H9 (cell line): ENCODE measurements around the gene LDLRAD4. TPM values are rescaled to one million over a fixed set of nuclear protein-coding genes. Genes with fewer than 3 reads are reported as not detected.

ENCODE experiments used
- DNase-seq: peaks from one replicate; pipeline ENCODE4 v3.0.0-alpha.2; 2017
- H2AFZ ChIP-seq: one replicate; pipeline ENCODE4 v1.6.1; 2013; ENCODE audit warnings: mild to moderate bottlenecking, low read length, control low read depth, moderate library complexity
- H2AK5ac ChIP-seq: 2 replicates; pipeline ENCODE4 v1.6.1; 2013; ENCODE audit warnings: low read length, control low read depth, mixed read lengths; ENCODE audit not compliant: insufficient read length
- H2BK120ac ChIP-seq: one replicate; pipeline ENCODE4 v1.6.1; 2013; ENCODE audit warnings: low read depth, mild to moderate bottlenecking, low read length, control low read depth, inconsistent platforms; ENCODE audit not compliant: poor library complexity, severe bottlenecking
- H2BK12ac ChIP-seq: 2 replicates; pipeline ENCODE4 v1.6.1; 2013; ENCODE audit warnings: low read length, control low read depth, mixed read lengths, low read depth; ENCODE audit not compliant: insufficient read length
- H2BK15ac ChIP-seq: 2 replicates; pipeline ENCODE4 v1.6.1; 2013; ENCODE audit warnings: low read depth, low read length, control low read depth
- H2BK20ac ChIP-seq: one replicate; pipeline ENCODE4 v1.6.1; 2013; ENCODE audit warnings: low read depth, mild to moderate bottlenecking, low read length, control low read depth, inconsistent platforms; ENCODE audit not compliant: poor library complexity, severe bottlenecking
- H2BK5ac ChIP-seq: 2 replicates; pipeline ENCODE4 v1.6.1; 2013; ENCODE audit warnings: low read length, control low read depth, mixed read lengths; ENCODE audit not compliant: insufficient read length
- H3K14ac ChIP-seq: 2 replicates; pipeline ENCODE4 v1.6.1; 2013; ENCODE audit warnings: low read length, control low read depth; ENCODE audit not compliant: insufficient read depth
- H3K18ac ChIP-seq: 2 replicates; pipeline ENCODE4 v1.6.1; 2013; ENCODE audit warnings: low read depth, mild to moderate bottlenecking, mixed read lengths, low read length, control low read depth; ENCODE audit not compliant: insufficient read length
- H3K23ac ChIP-seq: 2 replicates; pipeline ENCODE4 v1.6.1; 2013; ENCODE audit warnings: low read length, control low read depth, mixed read lengths, low read depth; ENCODE audit not compliant: insufficient read length
- H3K23me2 ChIP-seq: 2 replicates; pipeline ENCODE4 v1.6.1; 2013; ENCODE audit warnings: low read depth, mild to moderate bottlenecking, mixed read lengths, low read length, control low read depth; ENCODE audit not compliant: insufficient read length, poor library complexity, severe bottlenecking
- H3K27ac ChIP-seq: 2 replicates; pipeline ENCODE4 v1.5.1; 2013; ENCODE audit warnings: low read length, control low read depth, mixed read lengths, low read depth; ENCODE audit not compliant: insufficient read length
- H3K27me3 ChIP-seq: 2 replicates; pipeline ENCODE4 v1.6.1; 2013; ENCODE audit warnings: low read length, control low read depth, inconsistent platforms; ENCODE audit not compliant: insufficient read depth
- H3K4ac ChIP-seq: 2 replicates; pipeline ENCODE4 v1.6.1; 2013; ENCODE audit warnings: low read depth, mild to moderate bottlenecking, control low read depth, inconsistent platforms, low read length, moderate library complexity
- H3K4me1 ChIP-seq: 2 replicates; pipeline ENCODE4 v1.6.1; 2013; ENCODE audit warnings: low read length, control low read depth, inconsistent platforms; ENCODE audit not compliant: insufficient read depth
- H3K4me2 ChIP-seq: 2 replicates; pipeline ENCODE4 v1.6.1; 2013; ENCODE audit warnings: low read length, control low read depth, mixed read lengths; ENCODE audit not compliant: insufficient read length, insufficient read depth
- H3K56ac ChIP-seq: 2 replicates; pipeline ENCODE4 v1.6.1; 2013; ENCODE audit warnings: low read depth, mild to moderate bottlenecking, mixed read lengths, low read length, control low read depth; ENCODE audit not compliant: insufficient read length
- H3K79me1 ChIP-seq: 2 replicates; pipeline ENCODE4 v1.6.1; 2013; ENCODE audit warnings: low read depth, mild to moderate bottlenecking, moderate library complexity, low read length, control low read depth, inconsistent platforms; ENCODE audit not compliant: insufficient read depth, poor library complexity, severe bottlenecking
- H3K79me2 ChIP-seq: 2 replicates; pipeline ENCODE4 v1.6.1; 2013; ENCODE audit warnings: low read length, control low read depth, inconsistent platforms; ENCODE audit not compliant: insufficient read depth
- H3K9ac ChIP-seq: 2 replicates; pipeline ENCODE4 v1.6.1; 2013; ENCODE audit warnings: low read length, control low read depth, mixed read lengths; ENCODE audit not compliant: insufficient read length; ENCODE audit errors: extremely low read depth
- H3K9me3 ChIP-seq: one replicate; pipeline ENCODE4 v1.6.1; 2013; ENCODE audit warnings: low read depth, low read length, inconsistent platforms; ENCODE audit not compliant: control insufficient read depth
- H3T11ph ChIP-seq: one replicate; pipeline ENCODE4 v1.6.1; 2013; ENCODE audit warnings: mild to moderate bottlenecking, low read length, control low read depth, inconsistent platforms
- H4K20me1 ChIP-seq: one replicate; pipeline ENCODE4 v1.6.1; 2013; ENCODE audit not compliant: control insufficient read depth, insufficient read length, insufficient read depth
- H4K5ac ChIP-seq: 2 replicates; pipeline ENCODE4 v1.6.1; 2013; ENCODE audit warnings: low read depth, mild to moderate bottlenecking, mixed read lengths, low read length, control low read depth; ENCODE audit not compliant: insufficient read length
- H4K8ac ChIP-seq: replicated peaks from 2 replicates; pipeline ENCODE4 v1.6.1; 2013; ENCODE audit warnings: low read length, control low read depth, mixed read lengths, low read depth; ENCODE audit not compliant: insufficient read length
- H4K91ac ChIP-seq: 2 replicates; pipeline ENCODE4 v1.6.1; 2013; ENCODE audit warnings: low read depth, mild to moderate bottlenecking, moderate library complexity, mixed read lengths, low read length, control low read depth; ENCODE audit not compliant: insufficient read length
- H3K27ac Mint-ChIP-seq, 3 experiments: 2 replicates in 2 of 3; 3 replicates in 1 of 3; pipeline ENCODE4 v1.8.0; 2020 to 2021; ENCODE audit warnings: mixed read lengths in 3 of 3, mild to moderate bottlenecking in 1 of 3, moderate library complexity in 1 of 3
- H3K27me3 Mint-ChIP-seq: 2 replicates; pipeline ENCODE4 v1.8.0; 2021; ENCODE audit warnings: low read depth, mild to moderate bottlenecking, moderate library complexity, mixed read lengths
- H3K36me3 Mint-ChIP-seq, 3 experiments: 2 replicates in 2 of 3; 3 replicates in 1 of 3; pipeline ENCODE4 v1.8.0; 2020 to 2021; ENCODE audit warnings: low read depth in 3 of 3, mixed read lengths in 3 of 3; ENCODE audit not compliant: insufficient read depth in 1 of 3
- H3K4me1 Mint-ChIP-seq, 2 experiments: 2 replicates each; pipeline ENCODE4 v1.8.0; 2020; ENCODE audit warnings: mixed read lengths in 2 of 2
- H3K4me3 Mint-ChIP-seq, 2 experiments: 2 replicates in 1 of 2; 3 replicates in 1 of 2; pipeline ENCODE4 v1.8.0; 2020 to 2021; ENCODE audit warnings: mild to moderate bottlenecking in 2 of 2, mixed read lengths in 2 of 2, moderate library complexity in 1 of 2
- H3K9me3 Mint-ChIP-seq, 2 experiments: 2 replicates in 1 of 2; 3 replicates in 1 of 2; pipeline ENCODE4 v1.8.0; 2020; ENCODE audit warnings: mild to moderate bottlenecking in 2 of 2, mixed read lengths in 2 of 2, moderate library complexity in 1 of 2
- WGBS: extraction: QIAGEN DNeasy Blood & Tissue Kit; methylation state at CpG from one replicate; pipeline ENCODE4 v1.1.7; 2013; ENCODE audit warnings: missing lambda C conversion rate, low lambda C conversion rate, mixed read lengths; ENCODE audit not compliant: insufficient read length; ENCODE audit errors: extremely low coverage; 5-methylcytosine and 5-hydroxymethylcytosine counted together
- total RNA-seq: library from RNA; stranded (reverse); gene quantifications from 2 replicates; pipeline ENCODE4 v1.2.1, GENCODE V29; 2021
- TF ChIP-seq, protein P1 (sequence below): fragments of 200-600 bp; sonication (generic); conservative IDR thresholded peaks from 3 replicates; pipeline ENCODE4 v1.8.0; 2021; ENCODE audit warnings: antibody characterized with exemption, mild to moderate bottlenecking

The LDLRAD4 gene
- total RNA-seq, 1 experiment from 2014 or later: 3.9 TPM

DNA sequence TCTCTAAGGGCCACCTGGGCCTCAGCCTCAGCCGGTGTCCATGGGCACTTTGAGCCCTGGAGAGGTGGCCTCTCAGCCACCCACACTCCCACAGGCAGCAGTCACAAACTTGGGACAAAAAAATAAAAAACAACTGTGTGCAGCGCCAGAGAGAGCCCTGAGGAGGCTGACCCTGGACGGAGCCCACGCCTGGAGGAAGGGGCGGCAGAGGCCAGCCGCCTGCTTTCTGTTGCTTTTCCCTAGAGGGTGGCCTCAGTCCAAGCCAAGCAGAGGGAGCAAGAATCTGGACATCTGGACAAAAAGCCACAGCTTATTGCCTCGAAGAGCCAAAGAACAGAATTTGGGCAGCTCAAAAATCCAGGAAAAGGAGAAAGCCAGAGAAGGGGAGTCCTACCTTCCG lies 43.3 kb upstream of the LDLRAD4 start:
- no peaks in the 10 kb centered on the region for H3K36me3 Mint-ChIP-seq
- no peak overlapping the region for H3K4ac ChIP-seq
- no peak overlapping the region for H2AK5ac ChIP-seq
- H3K23me2 ChIP-seq: no peaks in the 10 kb centered on the region
- H3K4me1 ChIP-seq: 0 out of 2 replicates have a peak, but pooled peaks cover 3% of the 10 kb centered on the region
- peaks cover 8 to 9% of the 10 kb centered on the region in 2 experiments; a peak in 3 of 4 replicates for H3K4me1 Mint-ChIP-seq
- DNase-seq: no peak
- peaks cover 8% of the 10 kb centered on the region for H3K27me3 Mint-ChIP-seq
- no peak overlapping the region for H3T11ph ChIP-seq
- H3K18ac ChIP-seq: no peak overlapping the region
- no peak overlapping the region for H3K4me3 Mint-ChIP-seq
- no peak overlapping the region for H3K23ac ChIP-seq
- H3K79me1 ChIP-seq: no peaks in the 10 kb centered on the region
- no peak overlapping the region for H4K5ac ChIP-seq
- no peak overlapping the region for H3K9ac ChIP-seq
- no peaks in the 10 kb centered on the region for H3K27me3 ChIP-seq
- no peak overlapping the region for H3K27ac Mint-ChIP-seq
- H3K14ac ChIP-seq: no peak overlapping the region
- H2BK12ac ChIP-seq: no peak overlapping the region
- H3K79me2 ChIP-seq: no peaks in the 10 kb centered on the region
- no peak overlapping the region for H3K56ac ChIP-seq
- H2AFZ ChIP-seq: no peak overlapping the region
- no peak overlapping the region for H2BK15ac ChIP-seq
- no peak overlapping the region for H2BK120ac ChIP-seq
- H2BK5ac ChIP-seq: no peak overlapping the region
- H4K20me1 ChIP-seq: no peaks in the 10 kb centered on the region
- H3K9me3 Mint-ChIP-seq: no peaks in the 10 kb centered on the region; a peak in 1 of 5 replicates
- H2BK20ac ChIP-seq: no peak overlapping the region
- no peak overlapping the region for H3K4me2 ChIP-seq
- H3K27ac ChIP-seq: no peak overlapping the region
- H4K91ac ChIP-seq: no peak overlapping the region
- TF ChIP-seq, protein P1, sequence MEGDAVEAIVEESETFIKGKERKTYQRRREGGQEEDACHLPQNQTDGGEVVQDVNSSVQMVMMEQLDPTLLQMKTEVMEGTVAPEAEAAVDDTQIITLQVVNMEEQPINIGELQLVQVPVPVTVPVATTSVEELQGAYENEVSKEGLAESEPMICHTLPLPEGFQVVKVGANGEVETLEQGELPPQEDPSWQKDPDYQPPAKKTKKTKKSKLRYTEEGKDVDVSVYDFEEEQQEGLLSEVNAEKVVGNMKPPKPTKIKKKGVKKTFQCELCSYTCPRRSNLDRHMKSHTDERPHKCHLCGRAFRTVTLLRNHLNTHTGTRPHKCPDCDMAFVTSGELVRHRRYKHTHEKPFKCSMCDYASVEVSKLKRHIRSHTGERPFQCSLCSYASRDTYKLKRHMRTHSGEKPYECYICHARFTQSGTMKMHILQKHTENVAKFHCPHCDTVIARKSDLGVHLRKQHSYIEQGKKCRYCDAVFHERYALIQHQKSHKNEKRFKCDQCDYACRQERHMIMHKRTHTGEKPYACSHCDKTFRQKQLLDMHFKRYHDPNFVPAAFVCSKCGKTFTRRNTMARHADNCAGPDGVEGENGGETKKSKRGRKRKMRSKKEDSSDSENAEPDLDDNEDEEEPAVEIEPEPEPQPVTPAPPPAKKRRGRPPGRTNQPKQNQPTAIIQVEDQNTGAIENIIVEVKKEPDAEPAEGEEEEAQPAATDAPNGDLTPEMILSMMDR: no peak
- H4K8ac ChIP-seq: no peak overlapping the region
- H3K9me3 ChIP-seq: no peaks in the 10 kb centered on the region
- no CpG with 5 or more reads among the region's 8 CpGs for WGBS
